DND-41 (cell line): ENCODE measurements around the gene DLST.

Experiments
- EZH2 ChIP-seq: IDR thresholded peaks from 3 replicates; pipeline ENCODE4 v1.6.1; 2012; ENCODE audit warnings: borderline replicate concordance, low read depth, mild to moderate bottlenecking, moderate library complexity, low read length, inconsistent platforms; ENCODE audit not compliant: severe bottlenecking
- TF ChIP-seq, protein P1 (sequence below): IDR thresholded peaks from 2 replicates; pipeline ENCODE4 v1.5.1; 2012; ENCODE audit warnings: borderline replicate concordance, low read length, moderate library complexity, mild to moderate bottlenecking; ENCODE audit not compliant: poor library complexity, severe bottlenecking; ENCODE audit errors: extremely low read depth

DNA sequence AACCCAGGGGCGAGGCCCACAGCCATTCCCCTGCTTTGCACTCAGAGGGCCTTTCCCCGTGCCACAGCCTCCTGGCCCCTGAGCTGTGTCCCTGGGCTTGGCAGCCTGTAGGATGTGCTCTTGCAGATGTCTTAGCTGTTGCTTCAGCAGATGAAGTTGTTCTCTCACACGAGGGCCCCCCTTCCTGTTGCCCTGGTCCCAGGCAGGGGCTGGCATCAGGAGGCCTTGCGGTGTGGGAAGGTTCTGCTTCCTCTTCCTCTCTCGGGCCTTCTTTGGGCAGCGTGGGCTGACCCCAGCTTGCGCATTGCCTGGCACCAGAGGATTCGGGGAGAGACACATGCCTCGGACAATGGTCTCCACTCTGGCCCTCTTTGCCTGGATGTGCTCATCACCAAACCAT lies 18.4 kb upstream of the DLST start:
- TF ChIP-seq, protein P1, sequence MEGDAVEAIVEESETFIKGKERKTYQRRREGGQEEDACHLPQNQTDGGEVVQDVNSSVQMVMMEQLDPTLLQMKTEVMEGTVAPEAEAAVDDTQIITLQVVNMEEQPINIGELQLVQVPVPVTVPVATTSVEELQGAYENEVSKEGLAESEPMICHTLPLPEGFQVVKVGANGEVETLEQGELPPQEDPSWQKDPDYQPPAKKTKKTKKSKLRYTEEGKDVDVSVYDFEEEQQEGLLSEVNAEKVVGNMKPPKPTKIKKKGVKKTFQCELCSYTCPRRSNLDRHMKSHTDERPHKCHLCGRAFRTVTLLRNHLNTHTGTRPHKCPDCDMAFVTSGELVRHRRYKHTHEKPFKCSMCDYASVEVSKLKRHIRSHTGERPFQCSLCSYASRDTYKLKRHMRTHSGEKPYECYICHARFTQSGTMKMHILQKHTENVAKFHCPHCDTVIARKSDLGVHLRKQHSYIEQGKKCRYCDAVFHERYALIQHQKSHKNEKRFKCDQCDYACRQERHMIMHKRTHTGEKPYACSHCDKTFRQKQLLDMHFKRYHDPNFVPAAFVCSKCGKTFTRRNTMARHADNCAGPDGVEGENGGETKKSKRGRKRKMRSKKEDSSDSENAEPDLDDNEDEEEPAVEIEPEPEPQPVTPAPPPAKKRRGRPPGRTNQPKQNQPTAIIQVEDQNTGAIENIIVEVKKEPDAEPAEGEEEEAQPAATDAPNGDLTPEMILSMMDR, result no peak
- TF ChIP-seq EZH2, result no peak
